CD14-positive monocyte (primary cell): ENCODE results near the gene FBXL5. TPM values are rescaled to one million over a fixed set of nuclear protein-coding genes. Genes with fewer than 3 reads are reported as not detected.

Experiments
- DNase-seq, 3 donors: peaks; one replicate each; pipeline ENCODE4 v3.0.0-alpha.2; 2011 to 2022
- H2AFZ ChIP-seq: 2 replicates; pipeline ENCODE4 v1.6.0; 2012; ENCODE audit warnings: mild to moderate bottlenecking, low read depth, low read length, inconsistent platforms; ENCODE audit not compliant: insufficient read depth, poor library complexity, severe bottlenecking
- H3K27ac ChIP-seq, 2 donors: 1 replicate in 1 of 2; 2 replicates in 1 of 2; pipeline ENCODE4 v1.5.1; 2012 to 2013; ENCODE audit warnings: low read length in 2 of 2, control low read depth in 1 of 2, inconsistent platforms in 1 of 2, low read depth in 1 of 2, mild to moderate bottlenecking in 1 of 2
- H3K27me3 ChIP-seq, 2 donors: one replicate each; pipeline versions ENCODE4 v1.6.0 to v1.6.1; 2011 to 2013; ENCODE audit warnings: low read length in 2 of 2; ENCODE audit not compliant: control insufficient read depth in 2 of 2, insufficient read depth in 2 of 2
- H3K36me3 ChIP-seq, 2 donors: replicated peaks in 1 of 2; 1 replicate in 1 of 2; 2 replicates in 1 of 2; pipeline versions ENCODE4 v1.5.1 to v1.6.1; 2012 to 2013; ENCODE audit warnings: low read length in 2 of 2, control low read depth in 1 of 2, inconsistent platforms in 1 of 2, mild to moderate bottlenecking in 1 of 2; ENCODE audit not compliant: insufficient read depth in 2 of 2, control insufficient read depth in 1 of 2
- H3K4me1 ChIP-seq, 2 donors: 1 replicate in 1 of 2; 2 replicates in 1 of 2; pipeline versions ENCODE4 v1.5.1 to v1.6.1; 2012 to 2013; ENCODE audit warnings: low read length in 2 of 2, control low read depth in 1 of 2, inconsistent platforms in 1 of 2, mild to moderate bottlenecking in 1 of 2, moderate library complexity in 1 of 2; ENCODE audit not compliant: insufficient read depth in 2 of 2, control insufficient read depth in 1 of 2
- H3K4me2 ChIP-seq: replicated peaks from 2 replicates; pipeline ENCODE3; 2012; ENCODE audit warnings: low read length, moderate library complexity, mild to moderate bottlenecking; ENCODE audit not compliant: poor library complexity, severe bottlenecking; ENCODE audit errors: extremely low read depth
- H3K4me3 ChIP-seq, 3 experiments: fragments of 200-600 bp in 1 of 3; sonication (generic) in 1 of 3; replicated peaks in 1 of 3; 1 replicate in 2 of 3; 2 replicates in 1 of 3; pipeline ENCODE4 v1.5.1; 2011 to 2013; ENCODE audit warnings: low read length in 3 of 3, mild to moderate bottlenecking in 3 of 3, control low read depth in 2 of 3, low read depth in 2 of 3, inconsistent platforms in 1 of 3, moderate library complexity in 1 of 3
- H3K79me2 ChIP-seq: 2 replicates; pipeline ENCODE4 v1.6.0; 2012; ENCODE audit warnings: mild to moderate bottlenecking, control low read depth, inconsistent platforms, low read length, moderate library complexity; ENCODE audit not compliant: insufficient read depth
- H3K9ac ChIP-seq: 2 replicates; pipeline ENCODE4 v1.6.0; 2017; ENCODE audit warnings: low read length, mild to moderate bottlenecking; ENCODE audit not compliant: insufficient read depth, poor library complexity, severe bottlenecking
- H3K9me3 ChIP-seq, 2 donors: replicated peaks in 1 of 2; 1 replicate in 1 of 2; 2 replicates in 1 of 2; pipeline versions ENCODE4 v1.5.1 to v1.6.1; 2012 to 2013; ENCODE audit warnings: low read length in 2 of 2, control low read depth in 1 of 2; ENCODE audit not compliant: control insufficient read depth in 1 of 2, insufficient read depth in 1 of 2
- H4K20me1 ChIP-seq: 2 replicates; pipeline ENCODE4 v1.6.0; 2012; ENCODE audit warnings: mild to moderate bottlenecking, low read length, control low read depth, moderate library complexity; ENCODE audit not compliant: insufficient read depth
- H3K27ac Mint-ChIP-seq, 7 donors: one replicate each; pipeline ENCODE4 v1.8.0; 2020; ENCODE audit warnings: mild to moderate bottlenecking in 7 of 7, mixed read lengths in 7 of 7, moderate library complexity in 6 of 7, inconsistent platforms in 2 of 7
- H3K27me3 Mint-ChIP-seq, 3 donors: one replicate each; pipeline ENCODE4 v1.8.0; 2021 to 2022; ENCODE audit warnings: low read depth in 3 of 3, mild to moderate bottlenecking in 3 of 3, mixed read lengths in 3 of 3, moderate library complexity in 3 of 3, inconsistent platforms in 1 of 3
- H3K36me3 Mint-ChIP-seq, 2 donors: one replicate each; pipeline ENCODE4 v1.8.0; 2020; ENCODE audit warnings: mixed read lengths in 2 of 2, inconsistent platforms in 1 of 2, mild to moderate bottlenecking in 1 of 2
- H3K4me1 Mint-ChIP-seq: one replicate; pipeline ENCODE4 v1.8.0; 2020; ENCODE audit warnings: mild to moderate bottlenecking, mixed read lengths
- H3K4me3 Mint-ChIP-seq, 2 donors: one replicate each; pipeline ENCODE4 v1.8.0; 2020; ENCODE audit warnings: mild to moderate bottlenecking in 2 of 2, mixed read lengths in 2 of 2, moderate library complexity in 1 of 2
- H3K9me3 Mint-ChIP-seq, 7 donors: one replicate each; pipeline ENCODE4 v1.8.0; 2020 to 2022; ENCODE audit warnings: mixed read lengths in 7 of 7, mild to moderate bottlenecking in 6 of 7, moderate library complexity in 6 of 7, inconsistent platforms in 2 of 7
- CTCF ChIP-seq: fragments of 200-600 bp; IDR thresholded peaks from one replicate; pipeline ENCODE4 v1.8.0; 2022; ENCODE audit warnings: antibody characterized with exemption, mild to moderate bottlenecking
- WGBS: methylation state at CpG from one replicate; pipeline ENCODE4 v1.1.5; 2013; ENCODE audit warnings: missing lambda C conversion rate; ENCODE audit not compliant: insufficient coverage; 5-methylcytosine and 5-hydroxymethylcytosine counted together
- intact Hi-C, 2 donors: fragments of 100-400 bp; cut with micrococcal nuclease; formaldehyde crosslinking; loops; one replicate each; pipeline versions ENCODE4 v1.15.0 to v1.15.1; 2023
- polyA plus RNA-seq, 3 donors: library from polyadenylated mRNA; depleted of rRNA in 1 of 3; unstranded in 2 of 3; stranded (reverse) in 1 of 3; fragments of 300-500 nt in 2 of 3; fragments of >200 nt in 1 of 3; fragmentation: Illumina TruSeq in 2 of 3; gene quantifications; 1 replicate in 2 of 3; 2 replicates in 1 of 3; pipeline ENCODE4 v1.2.3, GENCODE V29; 2012 to 2021

The FBXL5 gene
- polyA plus RNA-seq, 3 donors, result 172 to 518 (median 484) TPM

DNA sequence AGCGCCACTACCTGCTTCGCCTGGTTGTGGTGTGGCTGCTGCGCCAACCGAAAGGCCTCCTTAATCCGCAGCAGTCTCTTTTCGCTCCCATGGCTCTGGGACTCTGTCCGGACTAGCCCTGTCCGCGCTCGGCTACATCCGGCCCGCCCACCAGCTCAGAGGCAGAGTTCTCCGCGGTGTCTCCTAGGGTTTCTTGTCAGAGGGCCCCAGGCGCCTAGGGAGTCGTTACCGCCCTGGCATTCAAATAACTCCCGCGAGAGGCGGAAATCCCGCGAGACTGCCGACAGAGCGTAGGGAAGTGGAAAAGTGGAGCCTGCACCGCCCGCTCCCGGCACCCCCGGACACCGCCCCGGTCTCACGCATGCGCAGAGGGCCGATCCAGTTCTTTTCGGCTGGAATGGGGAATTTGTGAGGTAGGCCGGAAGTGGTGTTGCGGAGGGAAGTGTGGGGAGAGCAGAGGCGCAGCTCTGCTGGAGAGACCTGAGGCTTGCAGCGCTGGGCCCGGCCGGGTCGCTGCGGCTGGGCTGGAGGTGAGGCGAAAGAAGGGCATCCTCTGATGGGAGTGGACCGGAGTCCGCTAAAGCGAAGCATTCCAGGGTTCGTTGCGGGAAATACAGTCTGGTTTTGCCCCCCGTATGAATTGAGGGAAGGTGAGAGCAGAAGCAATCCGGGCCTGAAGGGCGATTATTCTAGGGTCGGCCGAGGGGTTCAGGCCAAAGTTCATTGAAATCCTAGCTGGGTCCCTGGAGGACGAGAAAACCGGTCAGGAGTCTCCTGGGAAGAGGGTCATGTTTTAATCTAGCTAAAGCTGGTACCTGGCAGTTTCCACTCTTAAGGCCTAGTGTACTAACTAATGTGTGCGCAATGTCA lies 26.4 kb upstream of the FBXL5 start, which contains the start of gene FAM200B:
Gene FAM200B (plus strand): TSS at position 456 of the 870 bp plus-strand sequence. CDS start 5,151 bp downstream, outside the sequence.
- TF ChIP-seq CTCF, result no peak
- H3K4me3 ChIP-seq, result peak within 1 kb of the TSS; percentile 61 to 96 (median 91)
- H3K4me2 ChIP-seq, result peak within 1 kb of the TSS; percentile 92
- Mint-ChIP-seq H3K27me3 (no peaks in the 10 kb centered on the region), H3K4me1 (peaks cover 68% of the 10 kb centered on the region), H3K27ac (peak within 1 kb of the TSS; percentile 94 to 98 (median 96)), H3K36me3 (peaks cover 12 to 21% of the 10 kb centered on the region in 2 donors), H3K4me3 (peak within 1 kb of the TSS; percentile 97 to 99), H3K9me3 (peaks cover 0 to 2% (median 0%) of the 10 kb centered on the region in 7 donors)
- H4K20me1 ChIP-seq, result no peaks in the 10 kb centered on the region
- peak within 1 kb of the TSS; percentile 78 for H3K9ac ChIP-seq
- H3K79me2 ChIP-seq, result peaks cover 100% of the 10 kb centered on the region
- WGBS, result under 1% methylated on average over 54 of the region's 56 CpGs
- DNase-seq, result peak; percentile 94 to 95 (median 94)
- no peaks in the 10 kb centered on the region for H3K27me3 ChIP-seq
- H2AFZ ChIP-seq, result peak within 1 kb of the TSS; percentile 89
- peak within 1 kb of the TSS; percentile 90 to 93 for H3K27ac ChIP-seq
- H3K9me3 ChIP-seq, result no peaks in the 10 kb centered on the region
- intact Hi-C loops, result loop anchor here in 1 of 2 donors (5.0 kb wide), 1 partner anchor 34 kb away; no protein-coding TSS in a partner anchor
- H3K36me3 ChIP-seq, result peaks cover 7 to 15% of the 10 kb centered on the region in 2 donors
- peaks cover 63 to 88% of the 10 kb centered on the region in 2 donors for H3K4me1 ChIP-seq

- intact Hi-C loops, result loop anchor here in 1 of 2 donors (5.0 kb wide), 1 partner anchor 34 kb away; no protein-coding TSS in a partner anchor
- H3K27ac ChIP-seq, result peak overlapping the region; percentile 90 to 93
Observed at GRCh38 chr4:15681067-15681371, 25.9 kb upstream of the FBXL5 start.

More at GRCh38 chr4:15681067-15681371, 25.9 kb upstream of the FBXL5 start:
- Histone ChIP-seq H4K20me1 (no peaks in the 10 kb centered on the region), H2AFZ (peak overlapping the region; percentile 89), H3K9me3 (no peaks in the 10 kb centered on the region), H3K27me3 (no peaks in the 10 kb centered on the region), H3K4me2 (peak overlapping the region; percentile 92), H3K4me3 (peak overlapping the region; percentile 61 to 96 (median 91)), H3K79me2 (peaks cover 100% of the 10 kb centered on the region), H3K36me3 (peaks cover 3 to 9% of the 10 kb centered on the region in 2 donors), H3K4me1 (peaks cover 62 to 88% of the 10 kb centered on the region in 2 donors), H3K9ac (peak overlapping the region; percentile 78)
- Mint-ChIP-seq H3K4me1 (peaks cover 68% of the 10 kb centered on the region), H3K27me3 (no peaks in the 10 kb centered on the region), H3K27ac (peak overlapping the region in 6 of 7 donors; percentile 94 to 98 (median 97)), H3K4me3 (peak overlapping the region; percentile 97 to 99), H3K36me3 (peaks cover 6 to 15% of the 10 kb centered on the region in 2 donors), H3K9me3 (peaks cover 0 to 2% (median 0%) of the 10 kb centered on the region in 7 donors)
- DNase-seq, result no peak
- TF ChIP-seq CTCF, result no peak
- WGBS, result 0% methylated on average over 11 of the region's 14 CpGs
